ENCODE measurements around the gene RARRES2.

The RARRES2 gene

DNA sequence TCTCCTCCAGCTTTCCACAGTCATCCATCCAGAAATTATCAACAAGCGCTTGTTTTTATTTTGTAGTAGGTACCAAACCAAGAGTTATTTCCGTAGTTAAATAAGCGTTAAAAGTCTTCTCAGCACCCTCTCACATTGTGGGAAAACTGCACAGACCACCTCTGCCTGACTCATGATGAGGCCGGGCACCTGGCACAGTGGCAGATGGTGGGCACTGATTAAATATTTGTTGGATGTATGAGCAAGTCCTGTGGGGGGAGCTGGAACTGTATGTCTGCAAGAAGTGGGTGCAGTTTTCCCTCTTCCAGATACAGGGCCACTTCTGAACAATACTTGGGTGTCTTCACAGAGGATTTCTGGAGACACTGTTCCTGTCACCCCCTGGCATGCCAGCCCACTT, 21.9 kb upstream of the RARRES2 start:
- in situ Hi-C loops (cut with MboI; ENCODE audit: low sequenced_read_pairs): no loop called here

DNA sequence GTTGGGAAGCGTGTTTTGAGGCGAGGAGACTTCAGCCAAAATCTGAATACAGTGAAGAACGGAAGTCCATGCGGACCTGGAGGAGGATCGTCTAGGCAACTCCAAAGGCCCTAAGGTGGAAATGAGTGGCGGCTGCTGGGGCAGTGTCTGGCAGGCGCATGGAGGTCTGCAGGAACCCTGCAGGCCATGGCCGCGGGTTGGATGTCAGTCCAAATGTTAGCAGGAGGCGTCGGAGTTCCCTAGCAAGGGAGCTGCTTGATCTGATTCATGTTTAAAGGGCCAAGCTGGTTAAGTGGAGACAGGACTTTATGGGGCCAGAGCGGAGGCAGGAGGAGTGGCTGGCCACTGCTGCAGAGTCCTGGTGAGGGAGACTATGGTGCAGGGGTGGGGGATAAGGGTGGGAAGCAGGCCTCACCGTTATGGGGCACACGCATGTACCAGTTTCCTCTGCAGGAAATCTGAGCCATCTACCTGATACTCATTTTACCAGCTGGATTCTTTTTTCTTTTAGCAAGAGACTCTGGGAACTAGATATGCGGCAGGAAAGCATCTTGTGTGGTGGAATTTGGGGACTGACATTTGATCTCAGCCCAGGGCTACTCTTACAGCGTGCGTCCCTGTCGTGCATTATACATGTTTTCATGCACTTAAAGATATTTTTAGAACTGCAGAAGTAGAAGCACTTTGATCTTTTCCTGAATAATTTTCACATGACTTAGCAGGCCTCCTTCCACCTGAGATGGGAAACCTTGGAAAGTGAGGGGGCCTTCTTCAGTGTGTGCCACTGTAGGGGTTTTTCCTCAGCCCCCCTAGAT, 20.6 kb upstream of the RARRES2 start:
- in situ Hi-C loops (cut with MboI; ENCODE audit: low sequenced_read_pairs): no loop called here

DNA sequence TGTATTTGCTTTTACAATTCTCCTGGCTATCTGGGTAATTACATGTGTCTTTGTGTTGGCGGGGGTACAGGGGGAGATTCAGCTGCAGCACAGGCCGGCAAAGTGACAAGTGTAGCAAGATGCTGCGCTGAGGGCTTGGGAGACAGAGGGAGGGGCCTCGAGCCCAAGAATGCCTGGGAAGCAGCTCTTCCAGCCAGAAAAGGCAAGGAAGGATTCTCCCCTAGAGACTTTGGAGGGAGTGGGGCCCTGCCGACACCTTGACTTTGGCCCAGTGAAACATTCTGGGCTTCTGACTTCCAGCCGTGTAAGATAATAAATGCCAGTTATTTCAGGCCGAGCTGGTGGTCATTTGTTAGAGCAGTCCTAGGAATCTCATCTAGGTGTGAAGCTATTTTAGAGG, 20.0 kb upstream of the RARRES2 start:
- in situ Hi-C loops (cut with MboI; ENCODE audit: low sequenced_read_pairs): no loop called here

- in situ Hi-C loops (cut with MboI; ENCODE audit: low sequenced_read_pairs): no loop called here
These were observed 19.1 kb upstream of the RARRES2 start for GRCh38 chr7:150360363-150361058.

GRCh38 chr7:150359622-150360362, 18.4 kb upstream of the RARRES2 start:
- in situ Hi-C loops (cut with MboI; ENCODE audit: low sequenced_read_pairs): no loop called here

GRCh38 chr7:150358988-150359621, 17.7 kb upstream of the RARRES2 start:
- in situ Hi-C loops (cut with MboI; ENCODE audit: low sequenced_read_pairs): no loop called here

DNA sequence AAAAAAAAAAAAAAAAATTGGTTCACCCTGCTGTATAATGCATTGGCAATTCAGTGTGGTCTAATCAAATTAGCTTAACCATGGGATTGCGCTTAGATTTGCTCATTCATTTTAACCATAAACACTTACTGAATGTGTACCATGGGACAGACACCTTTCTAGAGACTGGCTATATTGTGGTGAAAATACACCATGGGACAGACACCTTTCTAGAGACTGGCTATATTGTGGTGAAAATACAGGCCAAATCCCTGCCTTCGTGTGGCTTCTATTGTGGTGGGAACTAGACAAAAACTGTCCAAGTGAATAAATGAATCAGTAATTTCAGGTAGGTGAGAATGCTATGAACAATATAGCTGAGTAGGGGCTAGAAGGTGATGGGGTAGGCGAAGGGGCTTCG, 17.0 kb upstream of the RARRES2 start:
- in situ Hi-C loops (cut with MboI; ENCODE audit: low sequenced_read_pairs): no loop called here

GRCh38 chr7:150357771-150358427, 16.5 kb upstream of the RARRES2 start:
- in situ Hi-C loops (cut with MboI; ENCODE audit: low sequenced_read_pairs): no loop called here

DNA sequence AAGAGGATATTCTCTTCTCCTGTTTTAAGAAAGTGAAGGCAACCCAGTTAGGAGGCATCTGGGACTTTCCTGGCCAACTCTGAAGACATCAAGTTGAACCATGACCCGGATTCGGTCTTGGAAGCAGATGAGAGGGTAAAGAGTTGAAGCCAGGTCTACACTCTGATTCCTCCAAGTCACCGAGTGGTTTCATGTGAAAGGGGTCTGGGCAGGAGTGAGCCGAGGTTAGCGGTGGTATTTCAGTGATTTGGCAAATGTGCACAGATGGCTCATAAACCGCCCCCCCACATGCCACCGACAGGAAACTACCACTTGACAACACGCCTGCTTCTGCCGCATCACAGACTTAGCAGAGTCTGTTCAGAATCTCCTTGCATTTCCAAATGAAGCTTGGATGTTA, 15.8 kb upstream of the RARRES2 start:
- in situ Hi-C loops (cut with MboI; ENCODE audit: low sequenced_read_pairs): no loop called here

GRCh38 chr7:150356265-150356897, 15.0 kb upstream of the RARRES2 start:
- in situ Hi-C loops (cut with MboI; ENCODE audit: low sequenced_read_pairs): no loop called here

- in situ Hi-C loops (cut with MboI; ENCODE audit: low sequenced_read_pairs): no loop called here
These were observed 14.2 kb upstream of the RARRES2 start for GRCh38 chr7:150355666-150356059.

DNA sequence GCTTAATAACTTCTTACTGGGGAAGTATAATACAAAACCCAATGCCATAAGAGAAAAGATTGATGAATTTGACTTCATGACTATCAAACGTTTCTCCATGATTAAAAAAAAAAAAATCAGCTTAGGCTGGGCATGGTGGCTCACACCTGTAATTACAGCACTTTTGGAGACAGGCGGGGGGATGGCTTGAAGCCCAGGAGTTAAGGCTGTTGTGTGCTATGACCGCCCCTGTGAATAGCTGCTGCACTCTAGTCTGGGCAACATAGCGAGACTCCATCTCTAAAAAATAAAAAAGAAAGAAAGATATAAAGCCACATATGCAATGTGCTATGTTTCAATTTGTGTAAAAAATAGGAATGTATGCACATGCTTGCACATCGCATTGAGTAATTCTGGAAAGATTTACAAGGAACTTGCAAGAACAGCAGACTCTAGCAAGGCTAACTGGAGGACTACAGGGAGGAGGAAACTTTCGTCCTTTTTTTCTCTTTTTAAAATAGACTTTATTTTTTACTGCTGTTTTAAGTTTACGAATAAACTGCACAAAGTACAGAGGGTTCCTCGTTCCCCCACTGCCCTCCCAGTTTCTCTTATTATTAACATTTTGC, 10.3 kb upstream of the RARRES2 start:
- in situ Hi-C loops (cut with MboI; ENCODE audit: low sequenced_read_pairs): no loop called here

GRCh38 chr7:150346922-150347321, 5.5 kb upstream of the RARRES2 start:
- in situ Hi-C loops (cut with MboI; ENCODE audit: low sequenced_read_pairs): no loop called here

DNA sequence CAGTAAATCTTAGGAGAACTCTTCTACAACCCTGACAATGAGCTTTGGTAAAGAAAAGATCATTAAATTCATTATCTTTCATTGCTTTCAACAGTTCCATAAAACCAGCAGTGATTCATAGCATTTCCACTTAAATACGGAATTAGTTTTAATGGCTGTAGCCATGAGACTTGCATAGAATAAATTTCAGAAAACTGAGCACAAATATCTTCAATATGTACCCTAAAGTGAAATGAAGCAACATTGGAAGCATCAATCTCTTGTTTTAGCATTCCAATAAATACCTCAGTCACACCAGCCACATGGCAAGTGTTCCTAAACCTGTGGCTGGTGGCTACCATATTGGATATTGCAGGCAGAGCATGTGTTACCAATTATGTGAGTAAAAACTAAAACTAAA, 3.6 kb upstream of the RARRES2 start:
- in situ Hi-C loops (cut with MboI; ENCODE audit: low sequenced_read_pairs): no loop called here

GRCh38 chr7:150344299-150344698, 2.9 kb upstream of the RARRES2 start:
- in situ Hi-C loops (cut with MboI; ENCODE audit: low sequenced_read_pairs): no loop called here

DNA sequence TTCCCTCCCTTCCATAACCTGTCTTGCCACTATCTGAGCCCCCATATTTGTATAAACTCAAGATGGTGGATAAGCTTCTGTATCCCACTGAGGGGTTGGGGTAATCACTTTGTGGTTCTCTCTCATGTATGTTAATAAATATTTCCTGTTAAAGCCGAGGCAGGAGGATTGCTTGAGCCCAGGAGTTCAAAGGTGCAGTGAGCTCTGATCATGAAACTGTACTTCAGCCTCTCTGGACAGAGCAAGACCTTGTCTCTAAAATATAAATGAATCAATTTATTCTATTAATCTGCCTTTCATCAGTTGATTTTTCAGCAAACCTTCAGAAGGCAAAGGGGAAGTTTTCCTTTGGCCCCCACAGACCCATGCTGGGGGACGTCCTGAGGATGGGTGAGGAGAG, 1.8 kb upstream of the RARRES2 start:
- in situ Hi-C loops (cut with MboI; ENCODE audit: low sequenced_read_pairs): no loop called here

- in situ Hi-C loops (cut with MboI; ENCODE audit: low sequenced_read_pairs): no loop called here
These were observed 636 bp upstream of the RARRES2 start for GRCh38 chr7:150342121-150342408.

- in situ Hi-C loops (cut with MboI; ENCODE audit: low sequenced_read_pairs): no loop called here
These were observed 560 bp downstream of the RARRES2 start for GRCh38 chr7:150340875-150341262.

DNA sequence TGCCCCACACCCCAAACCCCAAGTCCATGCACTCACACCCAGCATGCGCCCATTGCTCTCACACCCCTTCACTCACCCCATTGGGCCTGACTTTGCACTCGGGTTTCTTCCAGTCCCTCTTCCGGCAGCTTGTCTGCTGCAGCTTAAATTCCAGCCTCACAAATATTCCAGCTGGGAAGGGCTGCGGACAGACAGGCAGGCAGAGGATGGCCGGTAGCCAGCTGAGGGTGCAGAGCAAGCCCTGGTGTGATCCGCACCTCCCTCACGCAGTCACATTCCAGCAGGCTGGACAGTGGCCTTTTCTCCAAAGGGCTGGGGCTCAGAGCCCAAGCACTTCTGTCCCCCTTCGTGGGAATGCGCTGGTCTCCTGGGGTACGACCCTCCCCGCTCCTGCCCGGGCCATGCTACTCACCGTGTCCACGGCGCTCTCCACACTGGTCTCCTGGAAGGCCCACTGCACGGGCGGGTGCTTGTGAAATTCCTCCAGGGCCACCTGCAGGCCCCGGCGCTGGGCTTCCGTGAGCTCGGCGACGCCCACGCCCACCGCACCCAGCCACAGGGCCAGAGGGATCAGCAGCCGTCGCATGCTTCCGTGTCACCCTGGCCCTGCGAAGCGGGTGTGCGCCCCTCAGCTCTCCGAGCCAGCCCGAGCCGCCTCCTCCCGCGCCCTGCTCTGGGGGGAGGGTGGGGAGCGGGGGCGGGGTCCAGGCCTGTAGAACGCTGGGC, 1.2 kb downstream of the RARRES2 start:
- in situ Hi-C loops (cut with MboI; ENCODE audit: low sequenced_read_pairs): no loop called here

DNA sequence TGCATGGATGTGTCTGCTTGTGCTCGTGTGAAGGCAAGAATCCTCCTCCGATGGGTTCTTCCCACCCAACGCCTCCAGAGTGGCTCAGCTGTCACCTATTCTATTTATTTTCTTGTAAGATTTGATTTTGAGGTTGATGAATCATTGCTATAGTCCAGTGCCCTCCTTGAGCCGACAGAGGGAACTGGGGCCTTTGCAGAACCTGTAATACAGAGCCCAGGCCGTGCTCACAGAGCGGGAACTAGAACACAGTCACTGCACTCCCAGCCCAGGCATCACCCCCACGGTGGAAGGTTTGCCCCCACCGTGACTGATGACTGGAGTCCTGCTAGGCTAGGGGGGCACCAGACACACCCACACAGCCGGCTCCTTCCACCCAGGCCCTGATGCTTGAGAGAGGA, 2.0 kb downstream of the RARRES2 start:
- in situ Hi-C loops (cut with MboI; ENCODE audit: low sequenced_read_pairs): no loop called here

Data from HL-60/S4 treated with retinoic acid at 250 ng/mL for 4 days and 3 days (cell line).